Muscle of leg (tissue), 11 donors: Measurements from ENCODE around the gene GLT8D2. TPM values are rescaled to one million over a fixed set of nuclear protein-coding genes. Genes with fewer than 3 reads are reported as not detected.

Experiments used
- DNase-seq: peaks from one replicate; pipeline ENCODE4 v3.0.0; 2013
- H3K27ac ChIP-seq: one replicate; pipeline ENCODE4 v1.5.1; 2013; ENCODE audit warnings: mild to moderate bottlenecking, low read length, control low read depth
- H3K27me3 ChIP-seq: one replicate; pipeline ENCODE4 v1.6.1; 2013; ENCODE audit warnings: low read length; ENCODE audit not compliant: control insufficient read depth, insufficient read depth
- H3K36me3 ChIP-seq: one replicate; pipeline ENCODE4 v1.6.1; 2013; ENCODE audit warnings: low read length; ENCODE audit not compliant: control insufficient read depth, insufficient read depth
- H3K4me1 ChIP-seq: one replicate; pipeline ENCODE4 v1.6.1; 2013; ENCODE audit warnings: low read length; ENCODE audit not compliant: control insufficient read depth, insufficient read depth
- H3K4me3 ChIP-seq: one replicate; pipeline ENCODE4 v1.5.1; 2013; ENCODE audit warnings: low read length, control low read depth
- H3K9me3 ChIP-seq: replicated peaks from 2 replicates; pipeline ENCODE4 v1.6.1; 2013; ENCODE audit warnings: low read depth, low read length; ENCODE audit not compliant: control insufficient read depth
- whole genome bisulfite sequencing: methylation state at CpG from one replicate; pipeline ENCODE4 v1.1.5; 2013; ENCODE audit warnings: missing lambda C conversion rate; ENCODE audit not compliant: insufficient coverage; 5-methylcytosine and 5-hydroxymethylcytosine counted together
- polyA plus RNA-seq, 8 donors: library from polyadenylated mRNA; unstranded; fragments of 120-200 nt; gene quantifications; one replicate each; pipeline versions ENCODE4 v1.2.1 to v1.2.3, GENCODE V29; 2013; ENCODE audit warnings: inconsistent platforms in 1 of 8, low replicate concordance in 1 of 8; ENCODE audit not compliant: insufficient read length in 8 of 8, insufficient read depth in 1 of 8
- total RNA-seq: library from RNA; stranded (reverse); fragments of 120-200 nt; gene quantifications from one replicate; pipeline ENCODE4 v1.2.4, GENCODE V29; 2013

GLT8D2 gene
- total and polyA plus RNA-seq, 9 donors = 44.5 to 74.9 (median 54.1) TPM

DNA sequence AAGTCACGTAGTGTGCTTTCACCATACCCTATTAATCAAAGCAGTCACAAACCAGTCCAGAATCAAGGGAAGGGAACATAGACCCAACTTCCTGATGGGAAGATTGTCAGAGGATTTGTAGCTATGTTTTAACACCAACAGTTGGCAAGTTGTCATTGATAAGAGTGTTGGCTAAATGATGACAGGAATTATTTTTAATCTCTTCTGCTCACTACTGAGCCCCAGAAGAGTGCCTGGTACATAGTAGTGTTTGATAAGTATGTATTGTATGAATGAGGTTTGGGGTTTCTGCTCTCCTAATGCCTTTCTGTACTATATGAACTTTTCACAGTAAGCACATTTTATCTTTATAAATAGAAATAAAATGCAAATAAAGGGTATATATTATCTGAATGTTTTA, 29.0 kb upstream of the GLT8D2 start:
- no peak overlapping the region for H3K27ac ChIP-seq
- WGBS = no CpG with 5 or more reads among the region's 1 CpG
- no peaks in the 10 kb centered on the region for H3K27me3 ChIP-seq
- H3K4me3 ChIP-seq = no peak overlapping the region
- peaks cover 28% of the 10 kb centered on the region for H3K36me3 ChIP-seq
- no peaks in the 10 kb centered on the region for H3K9me3 ChIP-seq
- no peak for DNase-seq
- no peaks in the 10 kb centered on the region for H3K4me1 ChIP-seq

DNA sequence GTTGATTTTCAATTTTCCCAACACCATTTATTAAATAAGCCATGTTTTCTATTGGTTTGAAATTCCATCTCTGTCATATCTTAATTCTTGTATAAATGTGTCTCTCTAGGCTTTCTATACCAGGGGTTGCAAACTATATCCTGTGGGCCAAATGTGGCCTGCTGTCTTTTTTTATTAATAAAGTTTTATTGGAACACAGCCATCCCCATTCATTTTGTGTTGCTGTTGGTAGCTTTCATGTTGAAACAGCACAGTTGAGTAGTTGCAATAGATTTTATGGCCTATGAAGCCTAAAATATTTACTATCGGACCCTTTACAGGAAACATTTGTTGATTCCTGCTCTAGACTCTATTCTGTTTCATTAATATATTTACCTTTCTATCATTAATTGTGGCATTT, 23.7 kb upstream of the GLT8D2 start:
- Histone ChIP-seq H3K27me3 (no peaks in the 10 kb centered on the region), H3K4me1 (no peaks in the 10 kb centered on the region), H3K27ac (no peak overlapping the region), H3K36me3 (peaks cover 23% of the 10 kb centered on the region), H3K9me3 (no peaks in the 10 kb centered on the region), H3K4me3 (no peak overlapping the region)
- no CpG with 5 or more reads among the region's 1 CpG for WGBS
- DNase-seq = no peak

DNA sequence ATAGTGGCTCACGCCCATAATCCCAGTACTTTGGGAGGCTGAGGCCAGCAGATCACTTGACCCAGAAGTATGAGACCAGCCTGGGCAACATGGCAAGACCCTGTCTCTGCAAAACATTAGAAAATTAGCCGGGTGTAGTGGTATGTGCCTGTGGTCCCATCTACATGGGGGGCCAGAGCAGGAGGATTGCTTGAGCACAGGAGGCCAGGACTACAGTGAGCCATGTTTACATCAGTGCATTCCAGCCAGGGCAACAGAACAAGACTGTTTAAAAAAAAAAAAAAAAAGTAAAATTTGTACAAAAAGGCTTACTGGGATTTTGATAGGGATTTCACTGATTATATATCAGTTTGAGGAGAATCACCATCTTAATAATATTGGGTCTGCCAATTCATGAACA, 22.1 kb upstream of the GLT8D2 start:
- Histone ChIP-seq H3K27me3 (no peaks in the 10 kb centered on the region), H3K27ac (no peak overlapping the region), H3K4me1 (no peaks in the 10 kb centered on the region), H3K36me3 (peaks cover 21% of the 10 kb centered on the region), H3K4me3 (no peak overlapping the region), H3K9me3 (no peaks in the 10 kb centered on the region)
- WGBS = 100% methylated on average over 2 of the region's 2 CpGs
- no peak for DNase-seq

DNA sequence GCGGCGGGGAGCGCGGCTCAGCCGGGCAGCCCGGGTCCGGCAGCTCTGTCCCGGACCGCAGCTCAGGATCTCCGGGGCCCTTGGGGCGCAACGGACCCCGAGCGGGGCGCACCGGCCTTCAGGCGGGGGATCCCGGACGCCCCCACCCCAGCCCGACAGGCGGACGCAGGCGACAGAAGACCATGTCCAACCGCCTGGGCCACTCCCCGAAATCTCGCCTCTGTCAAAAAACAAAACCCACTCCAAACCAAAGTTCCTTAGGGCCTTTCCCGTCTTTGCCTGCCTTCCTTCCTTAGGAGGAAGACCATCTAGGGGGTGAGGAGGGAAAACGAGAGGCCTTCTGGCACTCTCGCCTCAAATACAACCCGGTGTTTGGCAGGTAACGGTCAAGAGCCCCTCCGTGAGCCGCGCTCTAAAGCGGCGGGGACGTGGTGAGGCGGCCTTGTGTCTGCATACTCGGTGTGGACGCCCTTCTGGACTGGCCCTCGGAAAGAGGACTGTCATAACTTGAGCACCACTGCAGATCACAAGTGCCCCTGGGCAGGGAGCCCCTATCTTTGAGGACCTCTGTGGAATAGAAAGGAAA, 14.9 kb upstream of the GLT8D2 start:
- H3K4me1 ChIP-seq = peaks cover 13% of the 10 kb centered on the region
- DNase-seq = peak; percentile 46
- under 1% methylated on average over 27 of the region's 41 CpGs for WGBS
- H3K9me3 ChIP-seq = no peaks in the 10 kb centered on the region
- no peaks in the 10 kb centered on the region for H3K27me3 ChIP-seq
- H3K36me3 ChIP-seq = peaks cover 3% of the 10 kb centered on the region
- H3K27ac ChIP-seq = peak overlapping the region; percentile 87
- peak overlapping the region; percentile 84 for H3K4me3 ChIP-seq

DNA sequence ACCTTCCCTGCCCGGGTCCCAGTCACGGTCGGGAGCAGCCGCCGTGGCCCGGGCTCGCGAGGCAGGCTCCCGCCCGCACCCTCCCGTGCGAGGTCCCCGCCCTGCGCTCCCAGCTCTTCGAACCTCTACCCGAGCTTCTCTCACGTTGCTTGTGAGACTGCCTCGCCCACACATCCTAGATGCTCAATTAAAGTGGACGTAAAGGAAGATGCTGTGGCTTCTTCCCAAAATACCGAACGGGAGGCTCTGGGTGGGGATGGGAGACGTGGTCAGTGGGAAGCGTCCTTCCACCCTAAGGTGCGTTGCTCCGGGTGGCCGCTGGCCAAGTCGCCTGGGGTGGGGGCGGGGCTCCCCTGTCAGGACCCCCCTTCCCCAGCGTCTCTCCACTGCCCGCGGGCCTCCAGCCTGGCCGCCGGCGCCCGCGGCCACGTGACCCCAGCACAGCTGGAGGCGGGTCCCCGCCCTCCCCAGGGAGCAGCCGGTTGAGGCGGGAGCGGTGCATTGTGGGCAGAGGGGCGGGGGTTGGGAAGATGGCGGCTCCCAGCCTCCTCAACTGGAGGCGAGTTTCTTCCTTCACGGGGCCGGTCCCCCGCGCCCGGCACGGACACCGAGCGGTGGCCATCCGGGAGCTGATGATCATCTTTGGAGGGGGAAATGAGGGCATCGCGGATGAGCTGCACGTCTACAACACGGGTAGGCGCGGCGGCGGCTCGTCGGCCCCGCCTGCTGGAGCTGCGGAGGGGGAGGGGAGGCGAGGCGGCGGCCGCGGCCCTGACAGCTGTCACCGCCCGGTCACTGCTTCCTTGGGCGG, 14.2 kb upstream of the GLT8D2 start, which contains the start of gene HCFC2:
Gene HCFC2 (plus strand): TSS at position 501 of the 811 bp plus-strand sequence. CDS start 30 bp downstream, at position 531.
- under 1% methylated on average over 57 of the region's 74 CpGs for WGBS

DNA sequence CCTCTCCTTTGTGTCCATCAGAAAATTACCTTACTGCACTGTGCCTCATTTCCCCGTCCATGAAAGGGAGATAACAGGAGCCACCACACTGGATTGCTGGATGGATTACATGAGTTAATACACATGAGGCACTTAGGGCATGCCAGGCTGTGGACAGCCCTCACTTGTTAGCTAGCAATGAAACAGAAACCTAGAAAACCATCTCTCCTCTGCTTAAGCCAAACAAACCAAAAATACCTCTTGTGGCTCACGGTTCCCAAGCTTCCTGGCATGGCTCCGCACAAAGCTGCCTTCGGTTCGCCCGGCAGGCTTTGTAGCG, 13.7 kb upstream of the GLT8D2 start:
- no peaks in the 10 kb centered on the region for H3K36me3 ChIP-seq
- no peaks in the 10 kb centered on the region for H3K9me3 ChIP-seq
- no peak for DNase-seq
- H3K4me3 ChIP-seq = peak overlapping the region; percentile 84
- H3K4me1 ChIP-seq = peaks cover 13% of the 10 kb centered on the region
- H3K27ac ChIP-seq = peak overlapping the region; percentile 94
- H3K27me3 ChIP-seq = no peaks in the 10 kb centered on the region
- 0% methylated on average over 6 of the region's 7 CpGs for WGBS

More for the DNA sequence above, 14.2 kb upstream of the GLT8D2 start, which contains the start of gene HCFC2:
- peak within 1 kb of the TSS; percentile 84 for H3K4me3 ChIP-seq
- peaks cover under 1% of the 10 kb centered on the region for H3K36me3 ChIP-seq
- H3K4me1 ChIP-seq = peaks cover 13% of the 10 kb centered on the region
- no peaks in the 10 kb centered on the region for H3K27me3 ChIP-seq
- no peaks in the 10 kb centered on the region for H3K9me3 ChIP-seq
- peak; percentile 97 for DNase-seq
- peak within 1 kb of the TSS; percentile 94 for H3K27ac ChIP-seq

DNA sequence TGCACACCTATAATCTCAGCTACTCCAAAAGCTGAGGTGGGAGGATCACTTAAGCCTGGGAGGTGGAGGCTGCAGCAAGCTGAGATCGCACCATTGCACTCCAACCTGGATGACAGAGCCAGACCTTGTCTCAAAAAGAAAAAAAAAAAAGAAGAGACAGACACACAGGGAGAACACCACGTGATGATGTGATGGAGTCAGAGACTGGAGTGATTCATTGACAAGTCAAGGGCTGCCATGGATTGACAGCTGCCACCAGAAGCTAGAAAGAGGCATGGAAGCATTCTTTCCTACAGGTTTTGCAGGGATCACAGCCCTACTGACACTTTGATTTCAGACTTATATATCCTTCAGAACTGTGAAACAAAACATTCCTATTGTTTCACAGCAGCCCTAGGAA, 10.8 kb upstream of the GLT8D2 start:
- H3K4me3 ChIP-seq = no peak overlapping the region
- WGBS = 0% methylated on average over 1 of the region's 2 CpGs
- no peaks in the 10 kb centered on the region for H3K27me3 ChIP-seq
- H3K9me3 ChIP-seq = peaks cover 2% of the 10 kb centered on the region
- DNase-seq = no peak
- H3K4me1 ChIP-seq = peaks cover 15% of the 10 kb centered on the region
- no peak overlapping the region for H3K27ac ChIP-seq
- H3K36me3 ChIP-seq = no peaks in the 10 kb centered on the region

DNA sequence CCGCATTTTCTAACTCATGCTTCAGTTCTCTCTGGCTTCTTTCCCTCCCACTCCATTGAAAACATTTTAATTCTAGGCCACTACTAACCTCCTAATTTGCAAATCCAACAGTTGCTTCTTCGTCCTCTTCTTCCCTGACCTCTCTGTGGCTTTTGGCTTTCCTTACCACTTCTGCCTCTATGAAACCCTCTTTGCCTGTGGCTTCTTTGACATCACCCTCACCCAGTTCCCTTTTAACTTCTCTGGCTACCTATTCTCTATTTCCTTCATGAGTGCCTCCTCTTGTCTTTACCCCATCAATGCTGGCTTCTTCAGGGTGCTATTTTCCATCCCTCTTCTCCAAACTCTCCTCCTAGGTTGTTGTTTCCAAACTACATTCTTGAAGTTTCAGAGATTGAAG, 10.0 kb upstream of the GLT8D2 start:
- Histone ChIP-seq H3K4me3 (no peak overlapping the region), H3K27me3 (no peaks in the 10 kb centered on the region), H3K36me3 (no peaks in the 10 kb centered on the region), H3K4me1 (peaks cover 16% of the 10 kb centered on the region), H3K9me3 (peaks cover 2% of the 10 kb centered on the region), H3K27ac (no peak overlapping the region)
- no peak for DNase-seq
- WGBS = 52% methylated on average over 2 of the region's 2 CpGs

DNA sequence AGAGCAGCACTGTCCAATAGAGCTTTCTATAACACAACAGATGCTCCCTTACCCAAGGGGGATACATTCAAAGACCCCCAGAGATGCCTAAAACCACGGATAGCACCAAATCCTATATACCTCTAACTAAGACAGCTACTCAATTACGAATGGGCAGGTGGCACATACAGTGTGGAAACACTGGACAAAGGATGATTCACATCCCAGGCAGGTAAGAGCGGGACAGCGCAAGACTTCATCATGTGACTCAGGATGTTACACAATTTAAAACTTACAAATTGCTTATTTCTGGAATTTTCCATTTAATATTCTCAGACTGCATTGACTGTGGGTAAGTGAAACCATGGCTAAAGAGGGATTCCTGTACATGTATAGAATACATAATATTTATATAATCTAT, 8.8 kb upstream of the GLT8D2 start:
- Histone ChIP-seq H3K4me1 (peaks cover 19% of the 10 kb centered on the region), H3K9me3 (peaks cover 2% of the 10 kb centered on the region), H3K27me3 (no peaks in the 10 kb centered on the region), H3K4me3 (no peak overlapping the region), H3K27ac (no peak overlapping the region), H3K36me3 (no peaks in the 10 kb centered on the region)
- no peak for DNase-seq
- WGBS = no CpG with 5 or more reads among the region's 4 CpGs

DNA sequence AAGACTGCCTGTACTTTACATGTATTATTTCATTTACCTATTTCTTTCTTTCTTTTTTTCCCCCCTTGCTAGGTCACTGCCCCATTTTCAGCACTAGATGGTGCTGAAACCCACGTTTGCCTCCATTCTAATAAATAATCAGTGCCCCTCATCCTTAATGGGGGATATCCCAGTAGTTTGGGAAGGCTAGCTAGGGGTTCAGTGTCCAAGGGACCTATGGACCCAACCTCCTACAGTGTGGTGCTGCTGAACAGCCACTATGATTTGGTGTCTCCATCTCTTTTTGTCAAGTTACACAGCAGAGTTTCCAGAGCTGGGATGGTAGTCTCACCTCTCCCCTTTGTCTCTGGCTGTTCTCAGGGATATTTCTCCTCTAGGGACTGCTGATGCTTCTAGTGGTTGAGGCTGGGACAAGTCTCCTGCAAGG, 7.8 kb upstream of the GLT8D2 start:
- Histone ChIP-seq H3K27me3 (no peaks in the 10 kb centered on the region), H3K27ac (no peak overlapping the region), H3K9me3 (peaks cover 2% of the 10 kb centered on the region), H3K36me3 (no peaks in the 10 kb centered on the region), H3K4me3 (no peak overlapping the region), H3K4me1 (peaks cover 14% of the 10 kb centered on the region)
- WGBS = no CpG with 5 or more reads among the region's 1 CpG
- no peak for DNase-seq
